Transverse colon (tissue), 4 donors: ENCODE data around the gene CELSR1. TPM values are rescaled to one million over a fixed set of nuclear protein-coding genes. Genes with fewer than 3 reads are reported as not detected.
A peak's percentile ranks its signal among the peaks of the same experiment; 100 is the strongest.

Source experiments
- DNase-seq: peaks from one replicate; pipeline ENCODE4 v3.0.0-alpha.2; 2019
- H3K27ac ChIP-seq, 4 donors: fragments of 200-600 bp; sonication (generic); 2 replicates each; pipeline ENCODE4 v1.5.1; 2016 to 2018; ENCODE audit warnings: inconsistent platforms in 4 of 4
- H3K27me3 ChIP-seq: fragments of 200-600 bp; sonication (generic); 2 replicates; pipeline ENCODE4 v1.5.1; 2017; ENCODE audit warnings: inconsistent platforms
- H3K36me3 ChIP-seq, 4 donors: fragments of 200-600 bp; sonication (generic); 2 replicates each; pipeline ENCODE4 v1.5.1; 2017 to 2019; ENCODE audit warnings: inconsistent platforms in 4 of 4
- H3K4me1 ChIP-seq, 4 donors: fragments of 200-600 bp; sonication (generic); 2 replicates each; pipeline ENCODE4 v1.5.1; 2017 to 2020; ENCODE audit warnings: inconsistent platforms in 4 of 4
- H3K4me3 ChIP-seq, 4 donors: fragments of 200-600 bp; sonication (generic); 1 replicate in 1 of 4; 2 replicates in 3 of 4; pipeline versions ENCODE4 v1.5.1 to v1.6.1; 2017 to 2019; ENCODE audit warnings: inconsistent platforms in 4 of 4
- H3K9me3 ChIP-seq, 2 donors: fragments of 200-600 bp; sonication (generic); 2 replicates each; pipeline ENCODE4 v1.5.1; 2017 to 2019; ENCODE audit warnings: inconsistent platforms in 2 of 2
- EP300 ChIP-seq: sonication (generic); formaldehyde crosslinking; IDR thresholded peaks from one replicate; pipeline ENCODE4 v1.6.1; 2017; ENCODE audit warnings: antibody characterized with exemption, low read depth
- POLR2A ChIP-seq: fragments of 450-650 bp; IDR thresholded peaks from one replicate; pipeline ENCODE4 v1.6.1; 2016; ENCODE audit warnings: antibody characterized with exemption, mild to moderate bottlenecking, moderate library complexity
- POLR2AphosphoS5 ChIP-seq, 3 donors: sonication (generic); formaldehyde crosslinking; IDR thresholded peaks; one replicate each; pipeline ENCODE4 v1.6.1; 2016; ENCODE audit warnings: antibody characterized with exemption in 3 of 3
- WGBS, 2 donors: methylation state at CpG; one replicate each; pipeline ENCODE4 v1.1.5; 2018; ENCODE audit warnings: low coverage in 1 of 2; 5-methylcytosine and 5-hydroxymethylcytosine counted together
- in situ Hi-C, 4 donors: fragments of 200-750 bp; cut with MboI; loops; one replicate each; pipeline versions ENCODE4 v1.15.0 to v1.15.1; 2017; ENCODE audit warnings: low sequenced_read_pairs in 3 of 4, low pct_ligation_motif_present in 1 of 4, low pct_unique_long_range_greater_than_20kb in 1 of 4
- intact Hi-C: fragments of 100-400 bp; cut with DNase I; formaldehyde crosslinking; loops from one replicate; pipeline ENCODE4 v1.15.1; 2023; ENCODE audit warnings: low total_unique reads
- total RNA-seq, 4 donors: library from RNA; depleted of rRNA; stranded (reverse); fragments of >200 nt; gene quantifications; one replicate each; pipeline ENCODE4 v1.1.0, GENCODE V29; 2016
- TF ChIP-seq, protein P1 (sequence below), 5 experiments: fragments of 200-600 bp in 3 of 5; fragments of 450-650 bp in 2 of 5; sonication (generic) in 3 of 5; IDR thresholded peaks; 1 replicate in 2 of 5; 2 replicates in 3 of 5; pipeline ENCODE4 v1.5.1; 2016 to 2017; ENCODE audit warnings: antibody characterized with exemption in 5 of 5, inconsistent platforms in 3 of 5, mild to moderate bottlenecking in 2 of 5, moderate library complexity in 1 of 5

The CELSR1 gene
- total RNA-seq, 4 donors from 2014 or later = 0.96 to 2.5 (median 1.4) TPM

DNA sequence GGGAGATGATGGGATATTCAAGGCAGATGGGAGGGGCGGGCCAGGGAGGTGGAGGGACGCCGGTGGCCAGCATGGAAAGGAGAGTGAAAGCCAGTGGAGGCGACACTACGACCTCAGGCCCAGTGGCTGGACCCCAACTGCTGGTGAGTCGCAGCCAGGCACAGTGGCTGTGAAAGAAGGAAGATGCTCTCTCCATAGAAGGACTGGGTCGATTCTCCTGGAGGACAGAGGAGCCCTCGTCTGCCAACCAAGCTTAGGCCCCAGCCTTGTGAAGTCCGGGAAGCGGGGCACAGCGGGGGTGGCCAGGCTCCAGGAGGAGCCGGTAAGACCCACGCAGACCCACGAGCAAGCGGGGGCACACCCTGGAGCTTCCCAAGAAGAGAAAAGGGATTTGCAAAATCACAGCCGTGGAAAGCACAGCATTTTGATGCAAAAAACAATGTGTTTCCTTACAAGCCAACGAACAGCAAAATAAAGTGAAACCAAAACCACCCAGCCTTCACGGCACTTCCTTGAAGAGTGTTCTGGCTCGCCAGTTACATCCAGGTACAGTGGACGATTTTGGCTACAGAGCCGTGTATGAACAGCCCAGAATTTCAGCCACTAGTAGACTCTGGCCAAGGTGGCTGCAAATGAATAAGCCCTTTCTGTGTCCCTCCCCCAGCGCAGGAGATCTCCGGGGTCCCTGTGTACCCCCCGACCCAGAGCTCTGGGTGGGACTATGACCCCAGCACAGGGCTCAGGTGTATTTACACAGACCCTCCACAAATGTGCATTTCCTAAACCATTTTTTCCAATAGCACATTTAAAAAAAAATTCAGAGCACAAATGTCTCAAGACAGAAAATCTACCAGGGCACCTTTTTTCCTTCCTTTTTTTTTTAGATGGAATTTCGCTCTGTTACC lies 105.0 kb downstream of the CELSR1 start:
- H3K27ac ChIP-seq = peak overlapping the region; percentile 4 to 76 (median 71)
- DNase-seq = peak; percentile 54
- TF ChIP-seq POLR2A (no peak), EP300 (no peak), POLR2AphosphoS5 (IDR thresholded peaks at IDR 0.05) (no peak)
- TF ChIP-seq, protein P1, sequence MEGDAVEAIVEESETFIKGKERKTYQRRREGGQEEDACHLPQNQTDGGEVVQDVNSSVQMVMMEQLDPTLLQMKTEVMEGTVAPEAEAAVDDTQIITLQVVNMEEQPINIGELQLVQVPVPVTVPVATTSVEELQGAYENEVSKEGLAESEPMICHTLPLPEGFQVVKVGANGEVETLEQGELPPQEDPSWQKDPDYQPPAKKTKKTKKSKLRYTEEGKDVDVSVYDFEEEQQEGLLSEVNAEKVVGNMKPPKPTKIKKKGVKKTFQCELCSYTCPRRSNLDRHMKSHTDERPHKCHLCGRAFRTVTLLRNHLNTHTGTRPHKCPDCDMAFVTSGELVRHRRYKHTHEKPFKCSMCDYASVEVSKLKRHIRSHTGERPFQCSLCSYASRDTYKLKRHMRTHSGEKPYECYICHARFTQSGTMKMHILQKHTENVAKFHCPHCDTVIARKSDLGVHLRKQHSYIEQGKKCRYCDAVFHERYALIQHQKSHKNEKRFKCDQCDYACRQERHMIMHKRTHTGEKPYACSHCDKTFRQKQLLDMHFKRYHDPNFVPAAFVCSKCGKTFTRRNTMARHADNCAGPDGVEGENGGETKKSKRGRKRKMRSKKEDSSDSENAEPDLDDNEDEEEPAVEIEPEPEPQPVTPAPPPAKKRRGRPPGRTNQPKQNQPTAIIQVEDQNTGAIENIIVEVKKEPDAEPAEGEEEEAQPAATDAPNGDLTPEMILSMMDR (IDR thresholded peaks at IDR 0.05) = peak in 1 of 5 experiments; percentile 8
- H3K4me1 ChIP-seq = peaks cover 0 to 28% (median 14%) of the 10 kb centered on the region in 4 donors
- intact Hi-C loops = no loop called here
- H3K4me3 ChIP-seq = peak overlapping the region in 3 of 4 donors; percentile 29 to 52 (median 29)
- WGBS, 2 donors = 49 to 58% methylated on average over 10 to 25 of the region's 25 CpGs
- H3K9me3 ChIP-seq = no peaks in the 10 kb centered on the region
- H3K27me3 ChIP-seq = no peaks in the 10 kb centered on the region
- H3K36me3 ChIP-seq = no peaks in the 10 kb centered on the region
- in situ Hi-C loops = no loop called here

DNA sequence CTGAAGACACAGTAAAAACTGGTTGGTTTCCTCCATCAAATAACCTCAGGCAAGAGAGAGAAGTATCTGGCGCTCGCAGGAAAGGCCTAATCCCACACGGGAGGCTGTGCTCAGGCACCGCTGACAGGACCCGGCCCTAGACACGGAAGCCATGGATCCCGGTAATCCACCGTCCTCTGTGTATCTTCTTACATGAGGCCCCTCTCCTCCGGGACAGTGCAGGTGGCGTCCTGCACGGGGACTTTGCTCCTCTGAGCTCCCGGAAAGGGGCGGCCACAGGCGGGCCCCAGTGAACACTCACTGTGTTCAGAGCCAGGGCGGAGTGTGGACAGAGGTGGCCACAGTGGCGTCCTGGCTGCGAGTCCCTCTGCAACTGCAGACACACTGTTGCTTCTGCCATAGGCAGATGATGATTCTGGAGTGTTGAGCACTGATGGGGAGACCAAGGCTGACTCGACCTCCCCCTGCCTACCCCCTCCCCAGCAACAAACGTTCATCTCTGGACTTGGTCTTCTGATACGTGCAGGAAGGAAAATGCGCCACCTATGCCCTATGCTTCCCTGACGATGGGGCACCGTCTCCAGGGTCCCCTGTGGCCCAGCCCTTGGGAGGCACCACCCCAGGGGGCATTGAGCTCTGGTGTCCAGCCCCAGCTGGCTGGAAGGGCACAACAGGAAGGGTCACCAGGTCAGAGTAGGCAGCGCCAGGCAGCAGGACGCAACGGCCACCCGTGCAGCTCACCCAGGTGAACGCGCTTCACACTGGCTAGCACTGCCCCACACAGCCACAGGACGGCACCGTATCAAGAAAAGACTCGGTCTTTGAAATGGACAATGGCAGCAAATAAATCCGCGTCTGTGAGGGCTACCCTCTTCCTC lies 106.2 kb downstream of the CELSR1 start:
- WGBS, 2 donors = 77% methylated on average over 34 of the region's 34 CpGs; no CpG with 5 or more reads in 1 of the 2 donors
- H3K27ac ChIP-seq = peak overlapping the region in 2 of 4 donors; percentile 16 to 76
- no peak overlapping the region for H3K4me3 ChIP-seq
- no peaks in the 10 kb centered on the region for H3K36me3 ChIP-seq
- intact Hi-C loops (no loop called here), in situ Hi-C loops (no loop called here)
- DNase-seq = peak; percentile 63
- no peaks in the 10 kb centered on the region for H3K27me3 ChIP-seq
- TF ChIP-seq POLR2A = peak; percentile 47
- TF ChIP-seq POLR2AphosphoS5 (IDR thresholded peaks at IDR 0.05) = peak in 1 of 3 donors; percentile 57
- no peak for TF ChIP-seq EP300
- TF ChIP-seq, protein P1 (IDR thresholded peaks at IDR 0.05) = no peak
- H3K9me3 ChIP-seq = no peaks in the 10 kb centered on the region
- peaks cover 0 to 28% (median 14%) of the 10 kb centered on the region in 4 donors for H3K4me1 ChIP-seq

DNA sequence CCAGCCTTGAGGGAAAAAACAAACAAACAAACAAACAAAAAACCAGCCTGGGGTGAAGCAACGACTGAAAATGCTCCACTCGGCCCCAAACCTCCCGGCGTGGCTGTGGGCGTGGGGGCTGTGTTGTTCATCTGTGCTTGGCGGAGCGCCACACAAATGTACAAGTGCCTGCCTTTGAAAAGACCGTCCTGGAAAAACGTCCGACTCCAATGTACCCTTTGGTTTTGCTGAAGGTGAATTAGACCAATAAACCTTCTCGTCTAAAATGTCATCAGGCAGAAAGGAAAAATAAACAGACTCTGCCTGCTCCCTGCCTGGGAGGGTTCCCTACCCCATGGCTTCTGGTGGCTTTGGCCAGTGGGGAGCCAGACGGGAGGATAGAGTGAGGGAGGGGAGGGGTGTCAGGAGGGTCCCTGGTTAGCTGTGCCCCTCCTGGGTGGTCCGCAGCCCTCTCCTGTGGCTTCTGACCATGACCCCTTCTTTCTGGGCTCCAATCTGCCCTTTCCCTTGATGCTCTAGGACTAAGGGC lies 108.0 kb downstream of the CELSR1 start:
- TF ChIP-seq POLR2AphosphoS5 (IDR thresholded peaks at IDR 0.05) = no peak
- no peak for TF ChIP-seq EP300
- TF ChIP-seq, protein P1 (IDR thresholded peaks at IDR 0.05) = no peak
- no peak for TF ChIP-seq POLR2A
- in situ Hi-C loops = no loop called here
- H3K27me3 ChIP-seq = no peaks in the 10 kb centered on the region
- H3K4me1 ChIP-seq = peaks cover 0 to 28% (median 14%) of the 10 kb centered on the region in 4 donors
- no peak overlapping the region for H3K27ac ChIP-seq
- peak; percentile 21 for DNase-seq
- intact Hi-C loops = no loop called here
- no peaks in the 10 kb centered on the region for H3K9me3 ChIP-seq
- no peak overlapping the region for H3K4me3 ChIP-seq
- no peaks in the 10 kb centered on the region for H3K36me3 ChIP-seq
- WGBS, 2 donors = 34% methylated on average over 13 of the region's 13 CpGs; no CpG with 5 or more reads in 1 of the 2 donors
